Measurements from ENCODE around the gene PPP2R1B.
"Not testable (repeated sequence)": the region's sequence is repeated elsewhere in the genome, so short reads cannot be mapped to it uniquely, and the experiment has no call there.

PPP2R1B gene

DNA sequence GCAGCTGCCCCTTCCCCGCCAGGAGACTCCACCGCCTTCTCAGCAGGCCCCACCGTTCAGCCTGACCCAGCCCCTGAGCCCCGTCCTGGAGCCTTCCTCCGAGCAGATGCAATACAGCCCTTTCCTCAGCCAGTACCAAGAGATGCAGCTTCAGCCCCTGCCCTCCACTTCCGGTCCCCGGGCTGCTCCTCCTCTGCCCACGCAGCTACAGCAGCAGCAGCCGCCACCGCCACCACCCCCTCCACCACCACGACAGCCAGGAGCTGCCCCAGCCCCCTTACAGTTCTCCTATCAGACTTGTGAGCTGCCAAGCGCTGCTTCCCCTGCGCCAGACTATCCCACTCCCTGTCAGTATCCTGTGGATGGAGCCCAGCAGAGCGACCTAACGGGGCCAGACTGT is 42.6 kb downstream of the PPP2R1B start:
- no peak for DNase-seq

DNA sequence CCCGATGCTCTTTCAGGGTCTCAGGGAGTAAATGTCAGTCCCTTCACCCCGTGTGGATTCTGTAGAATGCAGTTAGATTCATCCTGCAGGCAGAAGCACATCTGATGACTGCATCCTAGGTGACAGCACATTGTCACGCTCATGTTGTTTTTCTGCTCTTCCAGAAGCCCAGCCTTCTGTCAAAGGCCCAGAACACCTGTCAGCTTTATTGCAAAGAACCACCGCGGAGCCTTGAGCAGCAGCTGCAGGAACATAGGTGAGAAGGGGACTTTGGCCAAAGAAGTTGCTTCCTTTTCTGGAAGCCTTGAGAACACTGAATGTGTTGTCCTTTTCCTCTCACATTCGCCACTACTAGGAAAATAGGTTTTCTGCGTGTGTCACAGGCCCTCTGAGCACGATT is 43.7 kb downstream of the PPP2R1B start:
- no peak for DNase-seq

GRCh38 chr11:111720801-111721494 is 45.2 kb downstream of the PPP2R1B start:
- no peak for DNase-seq

GRCh38 chr11:111719379-111719778 is 46.8 kb downstream of the PPP2R1B start:
- no peak for DNase-seq

DNA sequence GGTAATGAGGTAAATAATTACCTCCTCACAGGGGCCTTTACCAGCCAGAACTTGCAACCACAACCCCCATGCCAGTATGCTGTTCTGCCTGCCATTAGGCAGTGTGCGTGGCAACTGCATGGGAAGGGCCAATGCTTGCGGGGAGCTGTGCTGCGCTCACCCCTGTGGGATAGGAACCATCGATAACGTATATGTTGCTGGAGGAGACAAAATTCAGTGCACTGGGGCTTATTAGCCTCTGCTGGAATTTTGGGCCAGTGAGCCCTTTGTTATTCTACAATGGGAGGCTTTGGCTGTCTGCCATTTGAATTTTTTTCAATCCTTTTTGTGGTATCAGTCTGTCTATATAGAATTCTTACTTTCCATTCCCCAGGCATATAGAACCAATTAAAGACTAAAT is 47.3 kb downstream of the PPP2R1B start:
- no peak for DNase-seq

DNA sequence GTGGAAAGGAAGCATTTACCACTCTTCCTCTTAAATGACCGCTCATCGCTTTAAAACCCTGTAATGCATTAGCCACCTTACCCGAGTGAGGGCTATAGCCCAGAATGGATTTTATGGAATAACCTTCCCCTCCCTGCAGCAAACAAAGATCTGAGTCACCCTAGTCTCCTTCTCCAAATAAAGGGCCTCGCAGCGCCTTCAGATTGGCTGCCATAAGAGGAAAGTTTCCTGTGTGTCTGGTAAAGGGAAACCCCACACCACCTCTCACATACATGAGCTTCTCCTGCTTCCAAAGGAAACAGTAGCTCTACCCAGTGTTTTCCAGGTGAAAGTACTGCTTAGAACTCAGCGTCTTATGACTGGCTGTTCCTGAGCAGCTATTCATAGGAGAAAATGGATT is 47.8 kb downstream of the PPP2R1B start:
- DNase-seq = no peak

DNA sequence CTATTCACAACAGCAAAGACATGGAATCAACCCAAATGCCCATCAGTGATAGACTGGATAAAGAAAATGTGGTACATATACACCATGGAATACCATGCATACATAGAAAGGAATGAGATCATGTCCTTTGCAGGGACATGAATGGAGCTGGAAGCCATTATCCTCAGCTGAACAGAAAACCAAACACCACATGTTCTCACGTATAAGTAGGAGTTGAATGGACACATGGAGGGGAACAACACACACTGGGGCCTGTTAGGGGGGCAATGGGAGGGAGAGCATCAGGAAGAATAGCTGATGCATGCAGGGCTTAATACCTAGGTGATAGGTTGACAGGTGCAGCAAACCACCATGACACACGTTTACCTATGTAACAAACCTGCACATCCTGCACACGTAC is 48.5 kb downstream of the PPP2R1B start:
- DNase-seq = not testable (repeated sequence)

DNA sequence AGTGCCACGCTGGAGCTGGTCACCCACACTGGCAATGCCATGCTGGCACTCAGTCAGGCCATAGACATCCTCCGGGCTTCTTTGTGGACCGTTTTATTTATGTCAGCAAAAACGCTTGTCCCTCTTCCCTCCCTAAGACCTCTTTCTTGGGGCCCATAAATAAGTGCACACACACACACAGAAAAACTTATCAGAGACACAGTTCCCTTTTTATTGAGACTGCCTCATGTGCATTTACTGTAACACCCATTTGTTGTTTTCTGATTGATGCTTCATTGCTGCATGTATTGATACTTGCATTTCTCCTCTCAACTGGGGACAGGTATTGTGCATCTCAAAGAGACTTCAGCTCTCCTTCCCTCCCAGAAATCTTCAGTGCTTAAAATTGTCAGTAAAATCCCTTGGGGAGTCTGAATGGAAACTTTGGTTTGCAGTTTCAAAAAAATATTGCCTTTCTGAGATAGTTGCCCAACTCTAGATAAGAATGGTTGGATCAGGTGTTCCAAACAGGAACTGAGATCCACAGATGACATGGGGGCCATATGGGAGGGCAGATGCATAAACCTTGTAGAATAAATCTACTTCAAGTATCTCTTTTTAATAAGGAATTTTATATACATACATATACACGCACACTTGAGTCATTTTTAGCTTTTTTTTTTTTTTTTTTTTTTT is 50.9 kb downstream of the PPP2R1B start:
- no peak for DNase-seq

DNA sequence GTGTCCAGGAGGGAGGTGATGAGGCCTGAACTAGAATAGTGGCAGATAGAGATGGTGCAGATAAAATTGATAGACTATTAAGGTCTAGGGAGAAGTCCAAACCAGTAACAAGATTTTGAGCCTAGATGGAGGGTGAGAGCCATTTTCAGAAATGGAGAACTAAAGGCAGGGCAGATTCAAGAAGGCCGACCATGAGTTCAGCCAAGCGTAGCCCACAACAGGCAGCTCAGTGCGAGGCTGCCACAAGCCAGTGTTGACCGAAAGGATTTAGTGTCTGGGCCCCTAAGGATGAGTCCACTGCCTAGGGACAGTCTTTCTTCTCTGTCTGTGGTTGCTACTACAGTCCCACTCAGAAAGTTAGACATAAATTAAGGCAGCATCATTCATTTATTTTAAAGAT is 51.7 kb downstream of the PPP2R1B start:
- no peak for DNase-seq

- DNase-seq = no peak
Measured at GRCh38 chr11:111707691-111708067, 58.5 kb downstream of the PPP2R1B start.

- no peak for DNase-seq
Measured at GRCh38 chr11:111707039-111707690, 59.0 kb downstream of the PPP2R1B start.

DNA sequence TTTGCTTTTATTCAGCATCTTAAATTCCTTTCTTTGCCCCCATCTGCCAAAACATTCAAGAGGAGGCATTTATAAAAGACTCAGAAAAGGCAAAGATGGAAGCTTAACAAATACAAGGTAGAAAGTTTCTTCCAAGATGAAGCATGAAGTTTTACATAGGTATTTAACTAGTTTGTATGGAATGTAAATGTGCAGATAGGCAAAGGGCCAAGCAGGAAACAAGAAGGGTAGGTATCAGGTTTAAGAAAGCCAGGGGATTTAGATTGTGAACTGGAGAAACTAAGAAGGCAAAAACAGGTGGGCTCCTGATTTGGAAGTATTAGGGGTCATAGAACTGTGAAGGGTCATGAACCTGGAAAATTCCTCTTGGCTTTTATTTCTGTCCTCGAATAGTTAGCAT is 62.6 kb downstream of the PPP2R1B start:
- no peak for DNase-seq

- no peak for DNase-seq
Measured at GRCh38 chr11:111702623-111703022, 63.6 kb downstream of the PPP2R1B start.

GRCh38 chr11:111700162-111700561 is 66.0 kb downstream of the PPP2R1B start:
- DNase-seq = no peak

- DNase-seq = no peak
Measured at GRCh38 chr11:111699579-111700156, 66.5 kb downstream of the PPP2R1B start.

DNA sequence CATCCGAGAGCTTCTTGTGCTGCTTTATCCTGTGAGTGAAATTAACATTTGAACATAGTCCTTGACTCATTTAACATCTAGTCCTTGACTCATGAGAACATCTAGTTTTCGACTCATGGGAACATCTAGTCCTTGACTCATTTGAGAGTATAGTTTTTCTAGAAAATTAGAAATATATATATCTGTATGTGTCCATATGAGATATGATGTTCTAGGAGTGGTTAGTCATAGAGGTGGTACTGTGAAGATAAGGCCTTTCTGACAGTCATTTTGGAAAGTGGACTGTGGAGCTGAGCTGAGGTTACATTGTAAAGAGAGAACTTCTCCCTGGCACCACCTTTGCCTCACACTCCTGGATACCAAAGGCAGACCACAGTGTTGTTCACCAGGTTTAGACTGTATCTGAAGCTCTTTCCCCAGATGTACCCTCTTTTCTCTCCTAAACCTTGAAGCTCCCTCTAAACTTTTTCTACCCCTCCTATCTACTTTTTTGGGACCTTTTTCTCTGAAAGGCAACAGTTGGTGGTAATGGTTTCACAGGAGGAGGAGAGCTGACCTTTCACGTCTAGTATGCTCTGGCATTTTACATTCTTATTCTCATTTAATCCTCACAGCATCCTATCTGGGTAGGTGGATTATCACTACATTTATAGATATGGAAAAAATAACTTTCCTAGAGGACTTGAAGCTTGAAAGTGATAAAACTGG is 67.2 kb downstream of the PPP2R1B start:
- no peak for DNase-seq

GRCh38 chr11:111697933-111698371 is 68.2 kb downstream of the PPP2R1B start:
- DNase-seq = no peak

DNA sequence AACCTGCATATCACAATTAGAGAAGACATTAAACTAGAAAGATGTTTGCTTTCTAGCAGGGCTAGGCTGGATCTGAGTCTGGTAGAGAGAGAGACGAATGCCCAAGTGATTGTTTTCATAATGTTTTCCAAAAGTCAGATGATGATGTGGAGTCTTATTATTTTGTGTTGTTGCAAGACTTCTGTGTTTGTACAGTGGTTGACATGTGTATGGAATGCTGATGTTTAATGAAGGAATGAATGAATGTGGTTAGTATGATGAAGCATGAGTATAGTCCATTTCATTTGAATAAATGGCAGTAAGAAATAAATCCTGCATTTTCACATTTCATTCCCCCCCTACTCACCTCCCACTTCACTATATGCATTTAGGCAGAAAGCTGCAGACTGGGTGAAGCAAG is 69.6 kb downstream of the PPP2R1B start:
- DNase-seq = no peak

GRCh38 chr11:111694851-111695250 is 71.3 kb downstream of the PPP2R1B start:
- DNase-seq = no peak

- no peak for DNase-seq
Measured at GRCh38 chr11:111693224-111693937, 72.8 kb downstream of the PPP2R1B start.

DNA sequence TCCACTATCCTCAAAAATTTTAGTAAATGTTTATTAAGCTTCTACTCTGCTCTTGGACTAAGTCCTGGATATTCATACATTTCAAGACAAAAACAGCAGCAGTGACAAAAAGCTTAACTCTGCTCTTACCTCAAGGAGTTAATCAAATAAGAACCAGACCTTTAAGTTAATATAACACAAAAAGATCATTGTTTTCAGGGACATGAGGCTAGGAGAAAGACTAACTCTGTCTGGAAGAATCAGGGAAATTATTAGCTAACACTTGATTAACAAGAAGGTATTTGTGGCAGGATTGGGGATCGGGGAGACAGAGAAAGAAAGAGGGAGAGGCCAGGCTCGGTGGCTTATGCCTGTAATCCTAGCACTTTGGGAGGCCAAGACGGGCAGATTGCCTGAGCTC is 74.4 kb downstream of the PPP2R1B start:
- DNase-seq = no peak

DNA sequence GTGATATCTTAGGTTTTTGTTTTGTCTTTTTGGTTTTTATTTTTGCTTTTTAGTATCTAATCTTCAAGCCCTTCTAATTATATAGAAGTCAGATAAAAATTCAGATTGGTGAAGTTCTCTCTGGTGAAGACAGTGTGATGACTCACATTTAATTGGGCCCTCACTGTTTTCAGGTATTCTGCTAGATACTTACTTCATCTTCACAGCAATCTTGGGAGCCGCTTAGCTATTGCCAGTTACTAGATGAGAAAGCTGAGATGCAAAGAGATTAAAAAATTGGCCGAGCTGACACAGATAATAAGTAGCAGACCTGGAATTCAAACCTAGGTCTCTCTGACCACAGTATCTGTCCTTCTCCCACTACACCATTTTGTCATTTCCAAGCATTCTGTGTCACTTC is 75.0 kb downstream of the PPP2R1B start:
- no peak for DNase-seq

- DNase-seq = no peak
Measured at GRCh38 chr11:111688013-111688412, 78.2 kb downstream of the PPP2R1B start.
